ENCODE data around the gene ARL2. TPM values are rescaled to one million over a fixed set of nuclear protein-coding genes. Genes with fewer than 3 reads are reported as not detected.

Gene ARL2
- total RNA-seq, 1 experiment from 2014 or later = 171 TPM

GRCh38 chr11:65060913-65061408, 47.0 kb downstream of the ARL2 start (continued):
- TF ChIP-seq, protein P1, sequence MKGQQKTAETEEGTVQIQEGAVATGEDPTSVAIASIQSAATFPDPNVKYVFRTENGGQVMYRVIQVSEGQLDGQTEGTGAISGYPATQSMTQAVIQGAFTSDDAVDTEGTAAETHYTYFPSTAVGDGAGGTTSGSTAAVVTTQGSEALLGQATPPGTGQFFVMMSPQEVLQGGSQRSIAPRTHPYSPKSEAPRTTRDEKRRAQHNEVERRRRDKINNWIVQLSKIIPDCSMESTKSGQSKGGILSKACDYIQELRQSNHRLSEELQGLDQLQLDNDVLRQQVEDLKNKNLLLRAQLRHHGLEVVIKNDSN (CRISPR knock-in tag; IDR thresholded peaks at IDR 0.05) = peak; percentile 24; the same call in 1 of the 2 replicates
- TF ChIP-seq NR3C1 (CRISPR knock-in tag; conservative IDR thresholded peaks at IDR 0.05; ENCODE audit: low read depth) = no peak
- TF ChIP-seq CREB1 (CRISPR knock-in tag; IDR thresholded peaks at IDR 0.05) = no peak

GRCh38 chr11:65063532-65063931, 49.6 kb downstream of the ARL2 start:
- POLR2A ChIA-PET = no interaction called here
- TF ChIP-seq, protein P2, sequence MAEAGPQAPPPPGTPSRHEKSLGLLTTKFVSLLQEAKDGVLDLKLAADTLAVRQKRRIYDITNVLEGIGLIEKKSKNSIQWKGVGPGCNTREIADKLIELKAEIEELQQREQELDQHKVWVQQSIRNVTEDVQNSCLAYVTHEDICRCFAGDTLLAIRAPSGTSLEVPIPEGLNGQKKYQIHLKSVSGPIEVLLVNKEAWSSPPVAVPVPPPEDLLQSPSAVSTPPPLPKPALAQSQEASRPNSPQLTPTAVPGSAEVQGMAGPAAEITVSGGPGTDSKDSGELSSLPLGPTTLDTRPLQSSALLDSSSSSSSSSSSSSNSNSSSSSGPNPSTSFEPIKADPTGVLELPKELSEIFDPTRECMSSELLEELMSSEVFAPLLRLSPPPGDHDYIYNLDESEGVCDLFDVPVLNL (CRISPR knock-in tag; IDR thresholded peaks at IDR 0.05; ENCODE audit: borderline replicate concordance, low read depth) = no peak
- TF ChIP-seq ZNF532 (CRISPR knock-in tag; IDR thresholded peaks at IDR 0.05; ENCODE audit: borderline replicate concordance) (no peak), ZNF671 (CRISPR knock-in tag; IDR thresholded peaks at IDR 0.05) (no peak), E2F5 (CRISPR knock-in tag; IDR thresholded peaks at IDR 0.05) (no peak), AR (CRISPR knock-in tag; IDR thresholded peaks at IDR 0.05) (no peak), TCF7 (CRISPR knock-in tag; IDR thresholded peaks at IDR 0.05; ENCODE audit: low read depth) (no peak), PRRX2 (CRISPR knock-in tag; IDR thresholded peaks at IDR 0.05) (no peak), CTCF (IDR thresholded peaks at IDR 0.05) (no peak), FOXP1 (CRISPR knock-in tag; IDR thresholded peaks at IDR 0.05; ENCODE audit: borderline replicate concordance) (no peak), ZNF416 (CRISPR knock-in tag; IDR thresholded peaks at IDR 0.05) (no peak), ZNF263 (CRISPR knock-in tag; IDR thresholded peaks at IDR 0.05; ENCODE audit: low read depth) (no peak), SMAD4 (CRISPR knock-in tag; IDR thresholded peaks at IDR 0.05) (no peak)
- TF ChIP-seq, protein P3, sequence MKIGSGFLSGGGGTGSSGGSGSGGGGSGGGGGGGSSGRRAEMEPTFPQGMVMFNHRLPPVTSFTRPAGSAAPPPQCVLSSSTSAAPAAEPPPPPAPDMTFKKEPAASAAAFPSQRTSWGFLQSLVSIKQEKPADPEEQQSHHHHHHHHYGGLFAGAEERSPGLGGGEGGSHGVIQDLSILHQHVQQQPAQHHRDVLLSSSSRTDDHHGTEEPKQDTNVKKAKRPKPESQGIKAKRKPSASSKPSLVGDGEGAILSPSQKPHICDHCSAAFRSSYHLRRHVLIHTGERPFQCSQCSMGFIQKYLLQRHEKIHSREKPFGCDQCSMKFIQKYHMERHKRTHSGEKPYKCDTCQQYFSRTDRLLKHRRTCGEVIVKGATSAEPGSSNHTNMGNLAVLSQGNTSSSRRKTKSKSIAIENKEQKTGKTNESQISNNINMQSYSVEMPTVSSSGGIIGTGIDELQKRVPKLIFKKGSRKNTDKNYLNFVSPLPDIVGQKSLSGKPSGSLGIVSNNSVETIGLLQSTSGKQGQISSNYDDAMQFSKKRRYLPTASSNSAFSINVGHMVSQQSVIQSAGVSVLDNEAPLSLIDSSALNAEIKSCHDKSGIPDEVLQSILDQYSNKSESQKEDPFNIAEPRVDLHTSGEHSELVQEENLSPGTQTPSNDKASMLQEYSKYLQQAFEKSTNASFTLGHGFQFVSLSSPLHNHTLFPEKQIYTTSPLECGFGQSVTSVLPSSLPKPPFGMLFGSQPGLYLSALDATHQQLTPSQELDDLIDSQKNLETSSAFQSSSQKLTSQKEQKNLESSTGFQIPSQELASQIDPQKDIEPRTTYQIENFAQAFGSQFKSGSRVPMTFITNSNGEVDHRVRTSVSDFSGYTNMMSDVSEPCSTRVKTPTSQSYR (CRISPR knock-in tag; IDR thresholded peaks at IDR 0.05) = no peak
- TF ChIP-seq, protein P4, sequence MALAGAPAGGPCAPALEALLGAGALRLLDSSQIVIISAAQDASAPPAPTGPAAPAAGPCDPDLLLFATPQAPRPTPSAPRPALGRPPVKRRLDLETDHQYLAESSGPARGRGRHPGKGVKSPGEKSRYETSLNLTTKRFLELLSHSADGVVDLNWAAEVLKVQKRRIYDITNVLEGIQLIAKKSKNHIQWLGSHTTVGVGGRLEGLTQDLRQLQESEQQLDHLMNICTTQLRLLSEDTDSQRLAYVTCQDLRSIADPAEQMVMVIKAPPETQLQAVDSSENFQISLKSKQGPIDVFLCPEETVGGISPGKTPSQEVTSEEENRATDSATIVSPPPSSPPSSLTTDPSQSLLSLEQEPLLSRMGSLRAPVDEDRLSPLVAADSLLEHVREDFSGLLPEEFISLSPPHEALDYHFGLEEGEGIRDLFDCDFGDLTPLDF (CRISPR knock-in tag; IDR thresholded peaks at IDR 0.05) = no peak
- TF ChIP-seq, protein P5, sequence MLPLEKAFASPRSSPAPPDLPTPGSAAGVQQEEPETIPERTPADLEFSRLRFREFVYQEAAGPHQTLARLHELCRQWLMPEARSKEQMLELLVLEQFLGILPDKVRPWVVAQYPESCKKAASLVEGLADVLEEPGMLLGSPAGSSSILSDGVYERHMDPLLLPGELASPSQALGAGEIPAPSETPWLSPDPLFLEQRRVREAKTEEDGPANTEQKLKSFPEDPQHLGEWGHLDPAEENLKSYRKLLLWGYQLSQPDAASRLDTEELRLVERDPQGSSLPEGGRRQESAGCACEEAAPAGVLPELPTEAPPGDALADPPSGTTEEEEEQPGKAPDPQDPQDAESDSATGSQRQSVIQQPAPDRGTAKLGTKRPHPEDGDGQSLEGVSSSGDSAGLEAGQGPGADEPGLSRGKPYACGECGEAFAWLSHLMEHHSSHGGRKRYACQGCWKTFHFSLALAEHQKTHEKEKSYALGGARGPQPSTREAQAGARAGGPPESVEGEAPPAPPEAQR (CRISPR knock-in tag; IDR thresholded peaks at IDR 0.05) = no peak

More at GRCh38 chr11:65063532-65063931, 49.6 kb downstream of the ARL2 start:
- CTCF ChIA-PET = interaction anchor here (0.7 to 1.8 kb wide), 6 partner anchors 35 to 215 kb away, joined by 3 to 9 read pairs (median 5); partner anchors contain the start of gene ARL2
- Mint-ChIP-seq H3K36me3 (no peaks in the 10 kb centered on the region), H3K4me3 (no peak overlapping the region), H3K27me3 (ENCODE audit: low read depth) (no peaks in the 10 kb centered on the region; the same call in 1 of the 2 replicates), H3K4me1 (peaks cover 25% of the 10 kb centered on the region), H3K9me3 (no peaks in the 10 kb centered on the region), H3K27ac (no peak overlapping the region)
- no peak for ATAC-seq
- DNase-seq (ENCODE audit: low spot score) = no peak

All from WTC11 (cell line).